ENCODE data around the gene PIN4.
"Not testable (repeated sequence)": the region's sequence is repeated elsewhere in the genome, so short reads cannot be mapped to it uniquely, and the experiment has no call there.

The PIN4 gene

DNA sequence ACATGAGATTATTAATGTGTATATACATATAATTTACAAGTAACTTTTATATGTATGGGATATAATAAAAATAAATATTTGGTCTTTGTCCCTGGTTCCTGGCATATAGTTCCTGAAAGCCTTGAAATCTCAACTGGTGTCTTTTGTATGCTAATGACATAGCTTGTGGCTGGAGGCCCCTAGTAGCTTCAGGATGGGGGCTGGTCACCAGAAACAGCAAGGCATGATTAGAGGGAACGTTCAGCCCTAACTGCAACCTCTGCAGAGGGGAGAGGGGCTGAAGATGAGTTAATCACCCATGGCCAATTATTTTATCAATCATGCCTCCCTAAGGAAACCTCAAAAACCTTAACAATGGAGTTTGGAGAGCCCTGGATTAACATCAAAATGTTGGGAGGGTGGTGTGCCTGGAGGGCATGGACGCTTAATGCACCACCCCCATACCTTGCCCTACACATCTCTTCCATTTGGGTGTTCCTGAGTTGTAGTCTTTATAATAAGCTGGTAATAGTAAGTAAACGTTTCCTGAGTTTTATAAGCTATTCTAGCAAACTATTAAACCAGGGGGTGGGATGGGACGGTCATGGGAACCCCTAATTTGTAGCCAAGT, 21.3 kb downstream of the PIN4 start:
- no peak for DNase-seq

DNA sequence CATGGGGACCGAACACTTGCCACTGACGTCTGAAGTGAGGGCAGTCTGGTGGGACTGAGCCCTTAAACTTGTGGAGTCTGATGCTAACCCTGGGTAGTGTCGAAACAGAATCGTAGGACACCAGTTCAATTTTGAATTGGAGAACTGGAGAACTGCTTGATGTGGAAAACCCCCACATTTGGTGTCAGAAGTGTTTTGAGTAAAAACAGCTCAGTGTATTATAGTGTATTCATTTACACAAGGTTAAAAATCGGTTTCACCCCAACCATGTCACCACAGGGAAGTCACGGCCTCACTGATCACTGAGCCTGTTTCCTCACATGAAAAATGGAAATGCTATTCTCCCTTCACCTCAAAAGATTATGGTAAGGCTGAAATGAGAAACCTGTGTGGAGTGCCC, 21.9 kb downstream of the PIN4 start:
- DNase-seq = no peak

DNA sequence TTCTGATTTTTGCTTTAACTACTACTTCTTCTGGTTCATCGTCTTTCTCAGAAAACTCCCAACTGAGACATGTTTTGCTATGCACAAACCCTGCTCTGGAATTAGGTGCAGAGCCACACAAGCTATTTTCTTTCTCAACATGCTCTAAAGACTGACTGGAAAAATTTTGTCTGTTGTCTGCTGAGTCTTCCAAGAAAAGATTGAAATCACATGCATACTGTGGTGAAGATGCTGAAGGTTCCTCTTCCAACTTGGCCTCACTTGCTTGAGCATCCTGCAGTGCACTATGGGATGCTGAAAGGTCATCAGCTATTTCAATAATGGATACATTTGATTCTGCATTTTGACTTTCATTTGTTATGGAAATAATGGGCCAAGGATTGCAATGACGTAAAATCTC, 24.1 kb downstream of the PIN4 start:
- DNase-seq = no peak

DNA sequence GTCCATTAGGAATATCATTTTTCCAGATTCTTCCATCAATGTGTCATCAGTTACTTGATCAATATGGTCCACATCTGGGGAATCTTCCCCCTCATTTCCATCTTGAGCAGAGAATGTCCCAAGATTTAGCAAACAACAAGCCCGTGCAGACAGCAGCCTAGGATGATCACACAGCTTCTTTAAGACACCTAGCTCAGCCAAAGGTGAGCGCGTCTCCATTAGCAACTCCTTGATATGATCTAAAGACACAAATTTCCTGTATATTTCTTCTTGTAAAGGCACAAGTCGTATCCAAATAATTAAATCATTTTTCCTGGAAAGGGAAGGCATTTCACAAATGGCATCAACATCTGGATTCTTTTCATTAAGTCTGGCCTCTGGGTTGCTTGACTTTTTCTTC, 25.8 kb downstream of the PIN4 start:
- DNase-seq = no peak

DNA sequence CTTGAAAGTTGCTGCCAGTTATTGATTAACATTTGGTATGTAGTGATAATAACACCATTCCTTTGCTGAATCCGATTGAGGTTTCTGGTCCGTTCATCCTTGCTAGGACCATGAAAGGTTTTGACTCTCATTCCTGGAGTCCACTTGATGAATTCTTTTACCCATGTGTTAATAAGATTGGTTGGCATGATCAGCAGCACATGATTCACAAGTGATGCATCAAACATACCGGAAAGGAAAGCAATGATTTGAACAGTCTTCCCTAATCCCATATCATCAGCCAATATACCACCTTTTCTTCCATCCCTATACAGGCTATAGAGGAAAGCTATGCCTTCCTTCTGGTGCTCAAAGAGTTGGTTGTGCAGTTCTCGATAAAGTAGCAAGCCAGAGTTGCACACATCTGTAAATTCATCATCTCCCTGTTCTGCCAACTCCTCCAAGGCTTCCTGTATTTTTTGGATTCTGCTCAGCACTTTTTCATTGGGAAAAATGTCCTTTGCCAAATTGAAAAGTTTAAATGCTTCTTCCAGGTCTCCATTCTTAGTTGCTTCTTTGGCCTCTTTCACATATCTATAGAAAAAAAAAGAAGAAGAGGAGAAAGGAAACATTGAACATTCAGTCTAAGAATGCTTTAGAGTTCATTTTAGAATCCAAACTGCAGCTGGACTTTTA, 26.7 kb downstream of the PIN4 start:
- DNase-seq = no peak

DNA sequence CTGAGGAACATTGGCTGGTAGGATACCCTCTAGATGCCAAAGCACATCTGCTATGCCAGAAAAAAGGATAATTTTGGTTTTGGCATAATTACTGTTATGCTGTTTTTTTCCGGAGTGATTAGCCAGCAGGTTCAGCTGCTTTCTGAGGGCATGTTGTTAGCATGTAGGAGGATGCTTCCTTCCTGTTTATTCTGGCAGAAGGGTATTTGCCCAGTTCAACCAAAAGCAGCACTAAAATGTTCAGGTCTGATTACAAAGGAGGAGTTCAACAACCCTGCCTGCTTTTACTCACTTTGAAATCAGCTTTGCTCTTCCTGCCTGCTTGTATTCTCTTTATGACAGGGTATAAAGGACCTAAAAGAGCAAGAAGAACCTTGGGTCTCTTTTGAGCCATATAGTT, 35.4 kb downstream of the PIN4 start:
- DNase-seq = no peak

DNA sequence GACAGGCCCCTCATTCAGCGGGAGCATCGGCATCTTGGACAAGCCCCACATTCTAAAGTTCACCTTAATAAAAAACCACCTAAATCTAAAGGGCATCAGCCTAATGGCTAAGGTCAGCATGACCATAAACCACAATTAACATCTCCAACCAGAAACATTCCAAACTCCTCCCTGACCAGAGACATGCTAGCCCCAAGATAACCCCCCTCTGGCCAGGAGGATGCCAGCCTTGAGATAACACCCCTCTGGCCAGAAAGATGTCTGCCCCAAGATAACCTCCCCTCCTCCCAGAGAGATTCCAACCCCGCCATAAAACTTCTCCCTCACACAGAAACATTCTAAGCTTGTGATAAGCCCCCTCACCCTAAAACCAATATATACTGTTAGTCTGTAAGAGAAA, 38.8 kb downstream of the PIN4 start:
- not testable (repeated sequence) for DNase-seq

DNA sequence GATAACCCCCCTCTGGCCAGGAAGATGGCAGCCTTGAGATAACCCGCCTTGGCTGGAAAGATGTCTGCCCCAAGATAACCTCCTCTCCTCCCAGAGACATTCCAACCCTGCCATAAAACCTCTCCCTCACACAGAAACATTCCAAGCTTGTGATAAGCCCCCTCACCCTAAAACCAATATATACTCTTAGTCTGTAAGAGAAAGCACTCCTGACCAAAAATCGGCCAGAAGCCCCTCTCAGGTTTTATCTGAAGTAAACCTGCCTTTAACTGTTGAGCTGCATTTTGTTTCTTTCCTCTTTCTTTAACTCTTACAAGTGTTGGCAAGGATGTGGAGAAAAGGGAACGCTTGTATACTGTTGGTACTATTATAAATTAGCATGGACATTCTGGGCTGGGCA, 48.7 kb downstream of the PIN4 start:
- DNase-seq = no peak

DNA sequence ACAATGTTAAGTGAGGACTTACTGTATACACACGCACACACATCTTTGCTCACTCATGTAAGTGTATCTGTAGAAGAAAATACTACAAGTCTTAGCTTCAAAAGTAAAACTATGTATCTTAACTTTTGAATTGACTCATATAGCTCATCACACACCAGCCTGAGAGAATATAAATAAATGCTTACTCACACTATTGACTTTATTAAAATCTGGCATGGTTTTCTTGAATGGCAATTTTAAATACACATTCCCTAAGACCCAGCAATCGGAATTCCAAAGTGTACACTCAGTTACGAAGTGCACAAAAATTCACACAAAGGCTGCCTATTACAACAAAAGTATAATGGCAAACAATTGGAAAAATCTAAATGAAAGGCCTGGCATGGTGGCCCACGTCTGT, 55.3 kb downstream of the PIN4 start:
- no peak for DNase-seq

DNA sequence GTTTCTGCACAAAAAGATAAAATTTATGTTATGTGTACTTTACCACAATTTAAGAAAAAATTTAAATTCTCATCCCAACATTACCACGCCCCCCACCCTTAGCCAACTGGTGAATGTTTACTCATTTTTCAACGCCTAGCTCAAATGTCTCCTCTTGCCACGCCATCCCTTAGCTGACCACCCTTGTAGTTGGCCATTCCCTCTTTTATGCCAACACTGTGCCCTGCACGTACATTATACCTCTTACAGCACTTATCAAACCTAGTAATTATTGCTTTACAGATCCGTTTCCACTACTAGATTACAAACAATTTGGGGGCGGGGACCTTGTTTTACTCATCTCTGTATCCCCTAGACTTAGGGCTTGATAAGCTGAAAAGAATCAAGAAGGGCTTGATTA, 56.6 kb downstream of the PIN4 start:
- DNase-seq = no peak

DNA sequence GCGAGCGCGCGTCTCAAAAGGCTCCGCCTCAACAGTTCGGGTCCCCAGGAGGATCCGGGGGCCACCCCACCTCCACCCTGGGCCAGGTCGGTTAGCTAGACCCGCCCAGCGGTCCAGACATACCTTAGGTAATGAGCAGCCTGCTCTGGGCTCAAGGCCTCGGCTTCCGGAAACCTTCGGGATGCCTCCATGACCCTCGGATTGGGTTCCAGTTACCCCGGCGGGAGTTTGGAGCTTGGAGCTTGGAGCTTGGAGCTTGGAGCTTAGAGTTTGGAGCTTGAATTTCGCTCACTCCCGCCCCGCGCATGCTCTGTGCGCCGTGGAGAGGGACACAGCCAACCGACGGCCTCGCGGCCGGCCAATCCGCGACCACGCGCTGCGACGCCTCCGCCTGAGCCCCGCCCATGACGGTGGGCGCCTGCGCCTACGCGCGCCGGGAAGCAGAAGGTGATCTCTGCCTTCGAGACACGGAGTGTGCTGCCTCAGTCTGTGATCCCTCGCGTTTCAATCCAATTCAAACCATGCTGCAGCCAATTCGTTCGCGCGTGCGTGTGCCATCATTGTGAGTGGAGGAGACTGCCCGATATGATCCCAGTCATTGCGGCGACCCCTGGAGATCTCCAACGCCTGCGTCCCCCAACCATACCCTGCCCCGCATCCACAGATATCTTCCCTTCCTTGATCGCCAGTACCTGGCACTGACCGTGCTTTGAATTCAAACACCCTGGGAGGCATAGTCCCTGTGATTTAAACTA, 57.3 kb downstream of the PIN4 start, which contains the start of gene ERCC6L:
ERCC6L (minus strand) TSS at position 307 of the 755 bp plus-strand sequence; CDS start at position 191, 116 bp downstream.
- DNase-seq = peak; percentile 69

DNA sequence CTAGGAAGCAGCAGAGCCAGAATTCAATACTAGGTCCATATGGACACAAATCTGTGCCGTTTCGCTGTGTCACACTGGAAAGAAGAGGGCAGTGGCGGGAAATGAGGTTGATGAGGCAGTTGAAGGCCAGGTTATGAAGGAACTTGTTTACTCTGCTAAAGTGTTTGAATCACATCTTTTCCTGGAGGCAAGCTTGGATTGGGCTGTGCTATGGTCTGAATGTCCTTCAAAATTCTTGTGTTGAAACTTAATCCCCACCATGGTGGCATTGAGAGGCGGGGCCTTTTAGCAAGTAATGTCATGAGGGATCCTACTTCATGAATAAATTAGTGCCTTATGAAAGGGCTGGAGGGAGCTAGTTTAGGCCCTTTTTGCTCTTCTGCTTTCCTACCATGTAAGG, 59.4 kb downstream of the PIN4 start:
- DNase-seq = no peak

DNA sequence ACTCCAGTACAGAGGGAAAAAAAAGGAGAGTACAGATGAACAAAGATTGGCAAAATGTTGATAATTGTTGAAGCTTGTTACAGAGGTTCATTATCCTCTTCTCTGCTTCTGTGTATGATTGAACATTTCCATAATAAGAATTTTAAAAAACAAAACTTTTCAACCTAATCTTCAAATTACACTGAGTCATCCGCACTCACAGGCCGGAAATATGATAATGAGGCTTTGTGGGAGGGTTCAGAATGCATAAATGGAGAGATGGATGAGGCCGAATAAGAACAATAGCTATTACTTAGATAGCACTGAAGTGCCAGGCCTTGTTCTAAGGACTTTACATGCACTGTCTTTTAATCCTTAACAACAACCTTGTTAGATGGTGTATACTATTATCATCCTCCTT, 61.9 kb downstream of the PIN4 start:
- DNase-seq = no peak

DNA sequence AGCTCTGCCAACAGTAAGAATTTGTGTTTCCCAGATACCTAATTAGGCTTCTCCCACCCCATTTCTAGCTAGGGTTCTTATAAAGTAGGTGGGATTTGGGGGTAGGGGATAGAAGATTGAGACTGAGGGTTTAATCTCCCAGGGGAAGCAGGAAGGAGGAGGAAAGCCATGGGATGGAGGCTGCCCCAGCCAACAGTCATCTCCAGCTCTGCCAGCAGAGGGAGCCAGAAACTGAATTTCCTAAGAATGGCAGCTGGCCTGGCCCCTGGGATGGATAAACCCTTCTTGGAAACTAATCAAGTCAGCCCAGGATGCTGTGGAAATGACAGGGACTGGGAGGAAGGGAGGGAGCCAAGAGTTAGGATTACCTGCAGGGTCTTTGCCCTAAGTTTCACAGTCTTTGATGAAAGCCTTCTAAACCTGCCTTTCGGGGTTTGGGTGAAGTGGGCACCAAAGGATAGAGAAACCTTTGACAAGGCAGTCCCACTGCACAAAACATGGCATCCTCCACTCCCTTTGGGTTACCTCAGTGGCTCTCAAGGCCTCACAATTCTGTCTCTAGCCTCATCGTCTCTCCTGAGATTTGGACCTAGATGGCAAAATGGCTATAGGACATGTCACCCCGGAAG, 64.0 kb downstream of the PIN4 start:
- peak; percentile 27 for DNase-seq

DNA sequence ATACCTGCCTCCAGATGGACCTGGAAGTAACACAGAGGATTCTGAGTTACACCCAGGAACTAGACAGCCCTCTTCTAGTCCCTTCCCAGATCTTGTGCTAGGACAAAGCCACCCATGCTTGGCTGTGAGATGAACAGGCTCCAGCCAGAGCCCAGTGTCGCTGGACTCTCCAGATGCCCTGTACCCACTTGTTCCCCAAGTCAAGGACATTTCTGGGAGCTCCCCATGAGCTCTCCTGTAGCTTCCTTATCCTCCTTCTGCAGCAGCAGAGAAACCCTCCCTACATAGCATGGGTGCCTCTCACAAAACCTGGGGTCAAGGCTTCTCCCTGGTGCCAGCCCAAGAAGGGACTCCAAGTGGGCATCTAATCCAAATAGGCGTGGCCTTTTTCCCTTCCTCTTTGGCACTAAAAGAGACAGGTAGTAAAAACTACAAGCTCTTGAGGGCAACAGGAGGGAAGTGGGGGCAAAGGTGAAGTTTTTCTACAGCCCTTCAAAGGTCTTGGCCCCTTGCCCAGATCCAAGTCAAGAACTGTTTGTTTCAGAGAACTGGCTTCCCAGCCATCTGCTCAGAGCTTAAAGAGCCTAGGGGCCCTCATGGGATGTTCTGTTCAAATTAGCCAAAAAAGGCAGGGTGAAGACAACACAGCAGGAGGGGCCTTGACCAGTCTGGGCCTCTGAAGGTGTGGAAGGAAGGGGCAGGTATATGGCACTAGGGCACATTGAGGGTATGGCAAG, 65.8 kb downstream of the PIN4 start:
- DNase-seq = peak; percentile 72
